ENCODE results near the gene CD300A. TPM values are rescaled to one million over a fixed set of nuclear protein-coding genes. Genes with fewer than 3 reads are reported as not detected.
"Not testable (repeated sequence)": the region's sequence is repeated elsewhere in the genome, so short reads cannot be mapped to it uniquely, and the experiment has no call there.

The CD300A gene
- total and polyA plus RNA-seq, 2 donors: 26.7 to 28.0 TPM

DNA sequence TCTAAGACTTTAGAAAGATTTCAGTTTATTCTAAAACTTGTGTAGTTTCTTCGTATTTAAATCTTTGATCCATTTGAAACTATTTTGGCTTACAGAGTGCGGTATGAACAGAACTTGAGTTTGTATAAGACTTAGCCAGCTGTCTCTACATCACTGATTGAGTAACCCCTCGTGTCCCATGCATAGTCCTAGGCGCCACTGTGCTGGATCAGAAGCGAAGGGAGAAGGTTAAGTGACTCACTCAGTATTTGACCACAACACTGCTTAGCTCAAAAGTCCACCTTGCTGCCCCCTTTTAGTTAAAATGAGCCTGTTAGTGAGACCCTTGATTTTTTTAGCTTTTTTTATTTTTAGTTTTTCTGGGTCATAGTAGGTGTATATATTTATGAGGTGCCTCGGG is 36.4 kb downstream of the CD300A start:
- 90% methylated on average over 6 of the region's 6 CpGs for WGBS
- no peak overlapping the region for H3K4me3 ChIP-seq (ENCODE audit: low read length in 2 of 2)
- H3K9me3 ChIP-seq (ENCODE audit: control insufficient read depth in 2 of 2, insufficient read depth in 1 of 2, low read length in 1 of 2): no peaks in the 10 kb centered on the region
- H3K36me3 ChIP-seq (ENCODE audit: control insufficient read depth in 2 of 2, insufficient read depth in 2 of 2, low read length in 1 of 2): no peaks in the 10 kb centered on the region
- no peaks in the 10 kb centered on the region for H3K4me1 ChIP-seq (ENCODE audit: control insufficient read depth in 2 of 2, insufficient read depth in 2 of 2, low read length in 2 of 2)
- DNase-seq (ENCODE audit: low read depth in 6 of 9, low spot score in 9 of 9): no peak
- no peaks in the 10 kb centered on the region for H3K27me3 ChIP-seq (ENCODE audit: control insufficient read depth in 2 of 2, insufficient read depth in 1 of 2, low read length in 1 of 2)
- H3K27ac ChIP-seq (ENCODE audit: low read depth in 1 of 2, low read length in 1 of 2): no peak overlapping the region

DNA sequence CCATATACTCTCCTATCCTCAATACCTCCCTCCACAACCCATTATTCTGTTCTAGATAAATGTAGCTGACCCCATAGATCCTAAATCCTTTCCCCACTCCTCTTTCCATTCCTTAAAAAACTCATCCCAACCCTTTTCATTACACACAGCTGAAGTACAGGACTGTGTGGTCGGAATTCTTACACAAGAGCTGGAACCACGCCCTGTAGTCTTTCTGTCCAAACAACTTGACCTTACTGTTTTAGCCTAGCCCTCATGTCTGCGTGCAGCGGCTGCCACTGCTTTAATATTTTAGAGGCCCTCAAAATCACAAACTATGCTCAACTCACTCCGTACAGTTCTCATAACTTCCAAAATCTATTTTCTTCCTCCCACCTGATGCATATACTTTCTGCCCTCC is 37.5 kb downstream of the CD300A start:
- not testable (repeated sequence) for H3K27ac ChIP-seq (ENCODE audit: low read depth in 1 of 2, low read length in 1 of 2); H3K4me1 ChIP-seq (ENCODE audit: control insufficient read depth in 2 of 2, insufficient read depth in 2 of 2, low read length in 2 of 2); H3K36me3 ChIP-seq (ENCODE audit: control insufficient read depth in 2 of 2, insufficient read depth in 2 of 2, low read length in 1 of 2); H3K9me3 ChIP-seq (ENCODE audit: control insufficient read depth in 2 of 2, insufficient read depth in 1 of 2, low read length in 1 of 2); H3K4me3 ChIP-seq (ENCODE audit: low read length in 2 of 2); H3K27me3 ChIP-seq (ENCODE audit: control insufficient read depth in 2 of 2, insufficient read depth in 1 of 2, low read length in 1 of 2); DNase-seq (ENCODE audit: low read depth in 6 of 9, low spot score in 9 of 9)
- 96% methylated on average over 5 of the region's 5 CpGs for WGBS

DNA sequence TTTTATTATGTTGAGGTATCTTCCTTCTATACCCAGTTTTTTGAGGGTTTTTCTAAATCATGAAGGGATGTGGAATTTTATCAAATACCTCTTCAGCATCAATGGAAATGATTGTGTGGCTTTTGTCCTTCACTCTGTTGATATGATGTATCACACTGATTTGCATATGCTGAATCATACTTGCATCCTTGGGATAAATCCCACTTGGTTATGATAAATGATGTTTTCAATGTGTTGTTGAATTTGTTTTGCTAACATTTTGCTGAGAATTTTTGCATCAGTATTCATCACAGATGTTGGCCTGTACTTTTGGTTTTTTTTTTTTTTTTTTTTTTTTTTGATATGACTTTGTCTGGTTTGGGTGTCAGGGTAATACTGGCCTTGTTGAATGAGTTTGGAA is 41.7 kb downstream of the CD300A start:
- Histone ChIP-seq H3K4me1 (ENCODE audit: control insufficient read depth in 2 of 2, insufficient read depth in 2 of 2, low read length in 2 of 2) (peaks cover 0 to under 1% of the 10 kb centered on the region in 2 donors), H3K27me3 (ENCODE audit: control insufficient read depth in 2 of 2, insufficient read depth in 1 of 2, low read length in 1 of 2) (no peaks in the 10 kb centered on the region), H3K9me3 (ENCODE audit: control insufficient read depth in 2 of 2, insufficient read depth in 1 of 2, low read length in 1 of 2) (no peaks in the 10 kb centered on the region), H3K27ac (ENCODE audit: low read depth in 1 of 2, low read length in 1 of 2) (no peak overlapping the region), H3K4me3 (ENCODE audit: low read length in 2 of 2) (no peak overlapping the region), H3K36me3 (ENCODE audit: control insufficient read depth in 2 of 2, insufficient read depth in 2 of 2, low read length in 1 of 2) (no peaks in the 10 kb centered on the region)
- DNase-seq (ENCODE audit: low read depth in 6 of 9, low spot score in 9 of 9): no peak

DNA sequence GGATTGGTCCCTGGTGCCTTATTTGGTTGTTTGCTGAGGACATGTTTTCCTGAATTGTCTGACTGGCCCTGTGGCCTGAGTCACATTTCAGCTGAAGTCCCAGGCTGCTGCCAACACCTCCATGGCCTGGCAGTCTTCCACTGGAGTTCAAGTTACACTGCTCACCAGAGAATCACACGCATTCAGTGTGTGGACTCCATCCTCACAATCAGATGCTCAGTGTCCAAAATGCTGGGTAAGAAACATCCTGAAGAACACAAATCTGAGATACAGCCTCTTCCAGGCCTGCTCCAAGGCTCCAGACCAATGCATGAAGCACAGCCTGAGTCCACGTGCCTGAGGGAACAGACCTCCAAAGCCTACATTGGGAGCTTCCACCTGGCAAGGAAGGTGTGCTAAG is 45.6 kb downstream of the CD300A start:
- Histone ChIP-seq H3K36me3 (ENCODE audit: control insufficient read depth in 2 of 2, insufficient read depth in 2 of 2, low read length in 1 of 2) (no peaks in the 10 kb centered on the region), H3K27ac (ENCODE audit: low read depth in 1 of 2, low read length in 1 of 2) (no peak overlapping the region), H3K9me3 (ENCODE audit: control insufficient read depth in 2 of 2, insufficient read depth in 1 of 2, low read length in 1 of 2) (peaks cover 4 to 12% of the 10 kb centered on the region in 2 donors), H3K27me3 (ENCODE audit: control insufficient read depth in 2 of 2, insufficient read depth in 1 of 2, low read length in 1 of 2) (no peaks in the 10 kb centered on the region), H3K4me1 (ENCODE audit: control insufficient read depth in 2 of 2, insufficient read depth in 2 of 2, low read length in 2 of 2) (peaks cover 0 to 2% of the 10 kb centered on the region in 2 donors), H3K4me3 (ENCODE audit: low read length in 2 of 2) (no peak overlapping the region)
- WGBS: 93% methylated on average over 2 of the region's 2 CpGs
- no peak for DNase-seq (ENCODE audit: low read depth in 6 of 9, low spot score in 9 of 9)

DNA sequence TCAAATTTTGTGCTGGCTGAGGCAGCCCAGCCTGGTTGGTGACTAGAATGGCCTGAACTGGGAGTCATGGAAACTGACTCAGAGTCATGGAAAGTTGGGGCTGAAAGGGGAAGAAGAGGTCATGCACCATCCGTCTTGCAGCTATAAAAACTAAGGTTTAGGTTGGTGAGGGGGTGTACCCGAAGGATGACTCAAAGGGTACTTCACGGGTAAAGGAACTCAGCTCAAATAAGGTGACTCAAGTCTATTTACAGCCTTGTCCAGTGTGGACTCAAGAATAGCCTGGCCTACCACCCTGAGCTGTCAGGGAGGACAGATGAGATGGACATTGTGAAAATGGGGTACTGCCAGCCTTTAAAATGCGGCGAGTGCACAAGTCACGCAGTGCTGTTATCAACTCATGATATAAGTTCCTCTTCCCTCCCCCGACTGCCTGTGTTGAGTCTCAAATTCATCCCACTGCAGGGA is 46.2 kb downstream of the CD300A start:
- Histone ChIP-seq H3K4me3 (ENCODE audit: low read length in 2 of 2) (no peak overlapping the region), H3K27me3 (ENCODE audit: control insufficient read depth in 2 of 2, insufficient read depth in 1 of 2, low read length in 1 of 2) (no peaks in the 10 kb centered on the region), H3K36me3 (ENCODE audit: control insufficient read depth in 2 of 2, insufficient read depth in 2 of 2, low read length in 1 of 2) (no peaks in the 10 kb centered on the region), H3K4me1 (ENCODE audit: control insufficient read depth in 2 of 2, insufficient read depth in 2 of 2, low read length in 2 of 2) (peaks cover 0 to 2% of the 10 kb centered on the region in 2 donors), H3K9me3 (ENCODE audit: control insufficient read depth in 2 of 2, insufficient read depth in 1 of 2, low read length in 1 of 2) (peaks cover 4 to 12% of the 10 kb centered on the region in 2 donors), H3K27ac (ENCODE audit: low read depth in 1 of 2, low read length in 1 of 2) (no peak overlapping the region)
- DNase-seq (ENCODE audit: low read depth in 6 of 9, low spot score in 9 of 9): no peak
- 86% methylated on average over 7 of the region's 7 CpGs for WGBS

DNA sequence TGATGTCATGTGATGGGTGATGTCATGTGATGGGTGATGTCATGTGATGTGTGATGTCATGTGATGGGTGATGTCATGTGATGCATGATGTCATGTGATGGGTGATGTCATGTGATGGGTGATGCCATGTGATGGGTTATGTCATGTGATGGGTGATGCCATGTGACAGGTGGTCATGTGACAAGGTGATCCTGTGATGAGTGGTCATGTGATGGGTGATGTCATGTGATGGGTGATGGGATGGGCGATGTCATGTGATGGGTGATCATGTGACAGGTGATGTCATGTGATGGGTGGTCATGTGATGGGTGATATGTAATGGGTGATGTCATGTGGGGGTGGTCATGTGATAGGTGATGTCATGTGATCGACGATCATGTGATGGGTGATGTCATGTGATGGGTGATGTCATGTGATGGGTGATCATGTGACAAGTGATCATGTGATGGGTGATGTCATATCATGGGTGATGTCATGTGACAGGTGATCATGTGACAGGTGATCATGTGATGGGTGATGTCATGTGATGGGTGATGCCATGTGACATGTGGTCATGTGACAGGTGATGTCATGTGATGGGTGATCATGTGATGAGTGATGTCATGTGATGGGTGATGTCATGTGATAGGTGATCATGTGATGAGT is 47.7 kb downstream of the CD300A start:
- DNase-seq (ENCODE audit: low read depth in 6 of 9, low spot score in 9 of 9): peak in 8 of 9 donors; percentile 9 to 59 (median 37)
- Histone ChIP-seq H3K9me3 (ENCODE audit: control insufficient read depth in 2 of 2, insufficient read depth in 1 of 2, low read length in 1 of 2) (peaks cover 4 to 12% of the 10 kb centered on the region in 2 donors), H3K27me3 (ENCODE audit: control insufficient read depth in 2 of 2, insufficient read depth in 1 of 2, low read length in 1 of 2) (no peaks in the 10 kb centered on the region), H3K4me3 (ENCODE audit: low read length in 2 of 2) (no peak overlapping the region), H3K4me1 (ENCODE audit: control insufficient read depth in 2 of 2, insufficient read depth in 2 of 2, low read length in 2 of 2) (peaks cover 0 to 2% of the 10 kb centered on the region in 2 donors), H3K36me3 (ENCODE audit: control insufficient read depth in 2 of 2, insufficient read depth in 2 of 2, low read length in 1 of 2) (no peaks in the 10 kb centered on the region), H3K27ac (ENCODE audit: low read depth in 1 of 2, low read length in 1 of 2) (no peak overlapping the region)
- 73% methylated on average over 3 of the region's 3 CpGs for WGBS

DNA sequence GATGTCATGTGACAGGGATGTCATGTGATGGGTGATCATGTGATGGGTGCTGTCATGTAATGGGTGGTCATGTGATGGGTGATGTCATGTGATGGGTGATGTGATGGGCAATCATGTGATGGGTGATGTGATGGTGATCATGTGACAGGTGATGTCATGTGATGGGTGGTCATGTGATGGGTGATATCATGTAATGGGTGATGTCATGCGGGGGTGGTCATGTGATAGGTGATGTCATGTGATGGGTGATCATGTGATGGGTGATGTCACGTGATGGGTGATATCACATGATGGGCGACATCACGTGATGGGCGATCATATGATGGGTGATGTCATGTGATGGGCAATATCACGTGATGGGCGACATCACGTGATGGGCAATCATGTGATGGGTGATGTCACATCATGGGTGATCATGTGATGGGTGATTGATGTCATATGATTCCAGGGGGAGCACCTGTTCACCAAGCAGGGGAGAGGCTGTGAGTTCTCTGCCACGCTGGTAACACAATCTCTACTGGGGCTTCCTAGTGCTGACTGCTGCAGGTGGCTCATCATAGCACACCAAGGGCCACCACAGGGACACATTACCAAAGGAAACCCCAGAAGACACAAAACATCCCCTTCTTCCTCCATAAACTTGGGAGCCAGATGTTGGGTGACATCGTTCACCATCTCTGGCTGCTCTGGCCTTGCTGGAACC is 48.3 kb downstream of the CD300A start:
- Histone ChIP-seq H3K36me3 (ENCODE audit: control insufficient read depth in 2 of 2, insufficient read depth in 2 of 2, low read length in 1 of 2) (no peaks in the 10 kb centered on the region), H3K27me3 (ENCODE audit: control insufficient read depth in 2 of 2, insufficient read depth in 1 of 2, low read length in 1 of 2) (no peaks in the 10 kb centered on the region), H3K4me1 (ENCODE audit: control insufficient read depth in 2 of 2, insufficient read depth in 2 of 2, low read length in 2 of 2) (peaks cover 0 to 2% of the 10 kb centered on the region in 2 donors), H3K27ac (ENCODE audit: low read depth in 1 of 2, low read length in 1 of 2) (no peak overlapping the region), H3K9me3 (ENCODE audit: control insufficient read depth in 2 of 2, insufficient read depth in 1 of 2, low read length in 1 of 2) (peaks cover 4 to 12% of the 10 kb centered on the region in 2 donors), H3K4me3 (ENCODE audit: low read length in 2 of 2) (no peak overlapping the region)
- whole genome bisulfite sequencing: 91% methylated on average over 10 of the region's 10 CpGs
- DNase-seq (ENCODE audit: low read depth in 6 of 9, low spot score in 9 of 9): no peak

DNA sequence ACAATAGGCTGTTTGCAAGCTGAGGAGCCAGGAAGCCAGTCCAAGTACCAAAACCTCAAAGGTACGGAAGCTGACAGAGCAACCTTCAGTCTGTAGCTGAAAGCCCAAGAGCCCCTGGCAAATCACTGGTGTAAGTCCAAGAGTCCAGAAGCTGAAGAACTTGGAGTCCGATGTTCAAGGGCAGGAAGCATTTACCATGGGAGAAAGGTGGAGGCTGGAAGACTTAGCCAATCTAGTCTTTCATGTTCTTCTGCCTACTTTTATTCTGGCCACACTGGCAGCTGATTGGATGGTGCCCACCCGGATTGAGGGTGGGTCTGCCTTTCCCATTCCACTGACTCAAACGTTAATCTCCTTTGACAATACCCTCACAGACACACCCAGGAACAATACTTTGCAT is 49.5 kb downstream of the CD300A start:
- 81% methylated on average over 4 of the region's 4 CpGs for WGBS
- DNase-seq (ENCODE audit: low read depth in 6 of 9, low spot score in 9 of 9): no peak
- peaks cover 4 to 12% of the 10 kb centered on the region in 2 donors for H3K9me3 ChIP-seq (ENCODE audit: control insufficient read depth in 2 of 2, insufficient read depth in 1 of 2, low read length in 1 of 2)
- H3K27ac ChIP-seq (ENCODE audit: low read depth in 1 of 2, low read length in 1 of 2): no peak overlapping the region
- no peaks in the 10 kb centered on the region for H3K27me3 ChIP-seq (ENCODE audit: control insufficient read depth in 2 of 2, insufficient read depth in 1 of 2, low read length in 1 of 2)
- H3K4me3 ChIP-seq (ENCODE audit: low read length in 2 of 2): no peak overlapping the region
- no peaks in the 10 kb centered on the region for H3K36me3 ChIP-seq (ENCODE audit: control insufficient read depth in 2 of 2, insufficient read depth in 2 of 2, low read length in 1 of 2)
- peaks cover 0 to 2% of the 10 kb centered on the region in 2 donors for H3K4me1 ChIP-seq (ENCODE audit: control insufficient read depth in 2 of 2, insufficient read depth in 2 of 2, low read length in 2 of 2)

DNA sequence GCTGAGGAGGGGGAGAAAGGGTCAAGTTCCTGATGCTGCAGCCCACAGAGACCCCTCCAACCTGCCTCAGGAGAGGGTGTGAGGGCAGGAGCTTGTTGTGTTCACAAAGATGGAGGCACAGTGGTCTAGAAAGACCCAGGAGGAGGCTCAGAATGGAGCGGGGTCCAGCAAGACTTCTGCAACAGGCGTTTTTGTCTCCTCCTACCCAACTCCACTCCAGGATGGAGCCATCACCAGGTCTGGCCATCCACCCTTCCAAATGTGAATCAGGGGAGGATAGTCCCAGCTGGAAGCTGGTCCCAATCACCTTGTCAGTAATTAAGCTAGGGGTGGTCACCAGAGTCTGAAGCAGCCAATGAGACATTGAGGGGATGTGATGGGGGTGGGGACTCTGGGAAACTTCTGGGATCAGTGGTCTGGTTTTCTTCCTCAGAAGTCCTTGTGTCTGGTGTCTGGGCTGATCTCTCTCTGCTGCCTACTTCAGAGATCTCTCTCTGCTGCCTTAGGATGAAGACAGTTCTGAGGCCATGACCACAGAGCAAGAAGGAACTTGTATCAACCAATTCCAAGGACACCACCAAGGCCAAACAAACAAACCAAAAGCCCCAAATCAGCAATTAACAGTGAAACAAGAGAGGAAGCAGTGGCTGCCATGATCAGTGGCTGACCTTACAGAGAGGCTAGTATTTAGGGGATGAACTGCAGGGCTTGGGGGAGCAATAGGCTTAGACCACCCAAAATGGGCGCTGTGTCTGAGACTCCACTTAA is 50.3 kb downstream of the CD300A start:
- WGBS: 99% methylated on average over 3 of the region's 3 CpGs
- H3K9me3 ChIP-seq (ENCODE audit: control insufficient read depth in 2 of 2, insufficient read depth in 1 of 2, low read length in 1 of 2): peaks cover 4 to 12% of the 10 kb centered on the region in 2 donors
- peaks cover 0 to 6% of the 10 kb centered on the region in 2 donors for H3K4me1 ChIP-seq (ENCODE audit: control insufficient read depth in 2 of 2, insufficient read depth in 2 of 2, low read length in 2 of 2)
- no peak for DNase-seq (ENCODE audit: low read depth in 6 of 9, low spot score in 9 of 9)
- no peak overlapping the region for H3K4me3 ChIP-seq (ENCODE audit: low read length in 2 of 2)
- H3K36me3 ChIP-seq (ENCODE audit: control insufficient read depth in 2 of 2, insufficient read depth in 2 of 2, low read length in 1 of 2): no peaks in the 10 kb centered on the region
- H3K27me3 ChIP-seq (ENCODE audit: control insufficient read depth in 2 of 2, insufficient read depth in 1 of 2, low read length in 1 of 2): peaks cover 0 to under 1% of the 10 kb centered on the region in 2 donors
- H3K27ac ChIP-seq (ENCODE audit: low read depth in 1 of 2, low read length in 1 of 2): no peak overlapping the region
